HepG2 (cell line): Measurements from ENCODE around the gene WDCP. TPM values are rescaled to one million over a fixed set of nuclear protein-coding genes. Genes with fewer than 3 reads are reported as not detected.

Experiments used
- EEA1 ChIP-seq: sonication (generic); formaldehyde crosslinking; IDR thresholded peaks from 2 replicates; pipeline ENCODE4 v1.5.1; 2020; ENCODE audit warnings: mild to moderate bottlenecking, missing genetic modification reagents, borderline replicate concordance
- FLYWCH1 ChIP-seq: sonication (generic); formaldehyde crosslinking; IDR thresholded peaks from 2 replicates; pipeline ENCODE4 v1.8.1; 2023; ENCODE audit warnings: mild to moderate bottlenecking, missing genetic modification reagents
- FOXC1 ChIP-seq: sonication (generic); formaldehyde crosslinking; IDR thresholded peaks from 2 replicates; pipeline ENCODE4 v1.8.0; 2022; ENCODE audit warnings: mild to moderate bottlenecking, missing genetic modification reagents, borderline replicate concordance
- FOXM1 ChIP-seq: sonication (generic); formaldehyde crosslinking; IDR thresholded peaks from 2 replicates; pipeline ENCODE4 v1.5.0; 2020; ENCODE audit warnings: missing genetic modification reagents
- GATA4 ChIP-seq: sonication (generic); IDR thresholded peaks from 2 replicates; pipeline ENCODE4 v1.6.1; 2016; ENCODE audit warnings: antibody characterized with exemption, low read depth, borderline replicate concordance
- HMG20A ChIP-seq: IDR thresholded peaks from 2 replicates; pipeline ENCODE4 v1.6.1; 2016; ENCODE audit warnings: borderline replicate concordance
- KLF13 ChIP-seq: sonication (generic); formaldehyde crosslinking; IDR thresholded peaks from 2 replicates; pipeline ENCODE4 v1.4.0; 2020; ENCODE audit warnings: mild to moderate bottlenecking, missing genetic modification reagents
- KLF16 ChIP-seq, 2 experiments: sonication (generic) in 1 of 2; formaldehyde crosslinking in 1 of 2; IDR thresholded peaks; 2 replicates each; pipeline versions ENCODE4 v1.6.1 to v1.8.0; 2016 to 2023; ENCODE audit warnings: missing genetic modification reagents in 2 of 2, missing compliant biosample characterization in 1 of 2
- MTA1 ChIP-seq: sonication (generic); formaldehyde crosslinking; IDR thresholded peaks from 2 replicates; pipeline ENCODE4 v1.4.0; 2020; ENCODE audit warnings: missing genetic modification reagents, mild to moderate bottlenecking, borderline replicate concordance
- PAWR ChIP-seq: sonication (generic); formaldehyde crosslinking; IDR thresholded peaks from 2 replicates; pipeline ENCODE4 v1.4.0; 2020; ENCODE audit warnings: missing genetic modification reagents, mild to moderate bottlenecking, borderline replicate concordance
- REXO4 ChIP-seq: sonication (generic); formaldehyde crosslinking; IDR thresholded peaks from 2 replicates; pipeline ENCODE4 v1.8.0; 2022; ENCODE audit warnings: missing genetic modification reagents, mild to moderate bottlenecking, borderline replicate concordance
- SIX4 ChIP-seq: sonication (generic); formaldehyde crosslinking; IDR thresholded peaks from 2 replicates; pipeline ENCODE4 v1.4.0; 2020; ENCODE audit warnings: missing genetic modification reagents
- SMAD3 ChIP-seq: sonication (generic); formaldehyde crosslinking; IDR thresholded peaks from 2 replicates; pipeline ENCODE4 v1.4.0; 2020; ENCODE audit warnings: missing genetic modification reagents
- SP140L ChIP-seq: sonication (generic); formaldehyde crosslinking; IDR thresholded peaks from 2 replicates; pipeline ENCODE4 v1.4.0; 2020; ENCODE audit warnings: missing genetic modification reagents, borderline replicate concordance
- TCF12 ChIP-seq, 2 experiments: fragments of 450-650 bp in 1 of 2; sonication (generic) in 1 of 2; formaldehyde crosslinking in 1 of 2; IDR thresholded peaks; 2 replicates each; pipeline versions ENCODE4 v1.6.1 to v1.8.0; 2017 to 2022; ENCODE audit warnings: antibody characterized with exemption in 1 of 2, mild to moderate bottlenecking in 1 of 2, missing genetic modification reagents in 1 of 2, moderate library complexity in 1 of 2
- THYN1 ChIP-seq: sonication (generic); formaldehyde crosslinking; IDR thresholded peaks from 2 replicates; pipeline ENCODE4 v1.8.1; 2023; ENCODE audit warnings: low read depth, mild to moderate bottlenecking, moderate library complexity, missing genetic modification reagents, borderline replicate concordance
- TOPORS ChIP-seq: sonication (generic); formaldehyde crosslinking; IDR thresholded peaks from 2 replicates; pipeline ENCODE4 v1.8.0; 2023; ENCODE audit warnings: mild to moderate bottlenecking, missing genetic modification reagents
- U2AF2 ChIP-seq: fragments of 200-400 bp; formaldehyde crosslinking; IDR thresholded peaks from 2 replicates; pipeline ENCODE4 v1.6.1; 2017; ENCODE audit warnings: low read depth, mild to moderate bottlenecking, low read length
- ZNF235 ChIP-seq: sonication (generic); formaldehyde crosslinking; IDR thresholded peaks from 2 replicates; pipeline ENCODE4 v1.8.1; 2023; ENCODE audit warnings: mild to moderate bottlenecking, missing genetic modification reagents, borderline replicate concordance
- ZNF430 ChIP-seq: sonication (generic); formaldehyde crosslinking; IDR thresholded peaks from 2 replicates; pipeline ENCODE4 v1.9.0; 2021; ENCODE audit warnings: mild to moderate bottlenecking, missing genetic modification reagents
- ZNF501 ChIP-seq: sonication (generic); formaldehyde crosslinking; IDR thresholded peaks from 2 replicates; pipeline ENCODE4 v1.5.1; 2020; ENCODE audit warnings: mild to moderate bottlenecking, moderate library complexity, missing genetic modification reagents
- polyA plus RNA-seq, 8 experiments: library from polyadenylated mRNA; depleted of rRNA in 3 of 8; stranded (reverse) in 7 of 8; unstranded in 1 of 8; fragments of >200 nt; fragmentation: Illumina TruSeq in 4 of 8; extraction: Trizol in 4 of 8; gene quantifications; 2 replicates each; pipeline versions ENCODE4 v1.2.1 to v1.2.3, GENCODE V29; 2011 to 2016; ENCODE audit warnings: low read depth in 4 of 8, missing spikeins in 1 of 8, mixed read lengths in 1 of 8; ENCODE audit not compliant: insufficient read depth in 1 of 8
- total RNA-seq, 5 experiments: library from RNA; depleted of rRNA; stranded (reverse); fragments of >200 nt; fragmentation: Illumina TruSeq; extraction: Trizol; gene quantifications; 2 replicates each; pipeline ENCODE4 v1.2.3, GENCODE V29; 2016; ENCODE audit warnings: low read depth in 1 of 5
- TF ChIP-seq, protein P1 (sequence below): sonication (generic); formaldehyde crosslinking; IDR thresholded peaks from 2 replicates; pipeline ENCODE4 v1.4.0; 2020; ENCODE audit warnings: low read depth, mild to moderate bottlenecking, missing genetic modification reagents
- TF ChIP-seq, protein P2 (sequence below): sonication (generic); formaldehyde crosslinking; IDR thresholded peaks from 2 replicates; pipeline ENCODE4 v1.8.0; 2022; ENCODE audit warnings: missing genetic modification reagents, mild to moderate bottlenecking, moderate library complexity, borderline replicate concordance
- TF ChIP-seq, protein P3 (sequence below): IDR thresholded peaks from 2 replicates; pipeline ENCODE4 v1.6.1; 2016; ENCODE audit warnings: missing compliant biosample characterization, missing genetic modification reagents, borderline replicate concordance

WDCP gene
- total and polyA plus RNA-seq, 2 of the 13 experiments (the other 11 are each of a cell fraction or from before 2014, with no cell fraction given) = 17.4 to 22.6 TPM

DNA sequence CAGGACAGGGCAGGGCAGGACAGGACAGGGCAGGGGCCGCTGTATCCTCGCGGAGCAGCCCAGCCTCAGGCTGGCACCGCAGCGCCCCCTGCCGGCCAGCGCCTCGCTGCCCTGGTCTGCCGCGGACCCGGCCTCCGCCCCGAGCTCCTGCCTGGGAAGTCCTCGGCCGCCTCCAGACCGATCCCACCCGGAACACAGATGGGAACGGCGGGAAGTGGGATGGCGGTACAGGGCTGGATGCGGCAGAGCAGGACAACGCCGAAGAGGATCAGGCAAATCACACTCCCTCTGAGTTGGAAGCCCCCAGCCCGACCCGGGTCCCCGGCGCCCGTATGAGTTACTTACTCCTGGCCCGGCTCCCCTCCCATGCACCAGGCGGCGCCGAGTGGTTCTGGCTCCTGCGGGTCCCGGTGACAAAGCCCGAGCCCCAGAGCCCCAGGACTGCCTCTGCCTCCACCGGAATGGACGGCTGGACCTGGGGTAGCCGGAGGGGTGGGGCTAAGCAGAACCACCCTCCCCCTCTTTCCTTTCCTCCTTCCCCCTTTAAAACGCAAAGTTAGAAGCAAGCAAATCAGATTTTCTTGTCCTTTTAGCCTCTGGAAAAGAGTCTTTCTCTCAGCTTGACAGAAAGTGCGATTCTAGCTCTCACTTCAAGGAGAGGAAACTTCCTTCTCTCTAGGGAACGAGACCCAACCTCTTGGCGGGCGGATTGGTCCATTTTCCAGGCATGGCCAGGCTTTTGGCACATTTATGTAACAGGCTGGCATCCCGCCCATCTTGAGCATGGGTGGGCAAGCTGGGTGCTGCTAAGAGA lies 37.4 kb upstream of the WDCP start, which contains the start of gene TP53I3 (continued):
- TF ChIP-seq TCF12 (IDR thresholded peaks at IDR 0.05) = no peak
- no peak for TF ChIP-seq TCF12 (CRISPR knock-in tag; IDR thresholded peaks at IDR 0.05)
- TF ChIP-seq MTA1 (CRISPR knock-in tag) = no peak; the same call in 1 of the 2 replicates
- TF ChIP-seq SMAD3 = no peak
- no peak for TF ChIP-seq FOXM1 (CRISPR knock-in tag)
- TF ChIP-seq REXO4 = no peak
- peak; percentile 96 for TF ChIP-seq TOPORS (CRISPR knock-in tag)
- TF ChIP-seq, protein P1, sequence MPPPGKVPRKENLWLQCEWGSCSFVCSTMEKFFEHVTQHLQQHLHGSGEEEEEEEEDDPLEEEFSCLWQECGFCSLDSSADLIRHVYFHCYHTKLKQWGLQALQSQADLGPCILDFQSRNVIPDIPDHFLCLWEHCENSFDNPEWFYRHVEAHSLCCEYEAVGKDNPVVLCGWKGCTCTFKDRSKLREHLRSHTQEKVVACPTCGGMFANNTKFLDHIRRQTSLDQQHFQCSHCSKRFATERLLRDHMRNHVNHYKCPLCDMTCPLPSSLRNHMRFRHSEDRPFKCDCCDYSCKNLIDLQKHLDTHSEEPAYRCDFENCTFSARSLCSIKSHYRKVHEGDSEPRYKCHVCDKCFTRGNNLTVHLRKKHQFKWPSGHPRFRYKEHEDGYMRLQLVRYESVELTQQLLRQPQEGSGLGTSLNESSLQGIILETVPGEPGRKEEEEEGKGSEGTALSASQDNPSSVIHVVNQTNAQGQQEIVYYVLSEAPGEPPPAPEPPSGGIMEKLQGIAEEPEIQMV (CRISPR knock-in tag) = peak; percentile 98
- no peak for TF ChIP-seq HMG20A
- TF ChIP-seq KLF13 (CRISPR knock-in tag) = no peak; the same call in 1 of the 2 replicates
- peak; percentile 65; the same call in 1 of the 2 replicates for TF ChIP-seq EEA1 (CRISPR knock-in tag)
- no peak for TF ChIP-seq GATA4
- no peak for TF ChIP-seq FLYWCH1
- TF ChIP-seq ZNF501 (CRISPR knock-in tag) = peak; percentile 93
- TF ChIP-seq SIX4 = no peak
- no peak for TF ChIP-seq U2AF2
- TF ChIP-seq ZNF235 (CRISPR knock-in tag) = peak; percentile 83; the same call in 1 of the 2 replicates
- TF ChIP-seq ZNF430 (CRISPR knock-in tag) = peak; percentile 99
- peak; percentile 81; the same call in 1 of the 2 replicates for TF ChIP-seq THYN1 (CRISPR knock-in tag)
- TF ChIP-seq SP140L (CRISPR knock-in tag) = peak; percentile 69; the same call in 1 of the 2 replicates
- TF ChIP-seq, protein P2, sequence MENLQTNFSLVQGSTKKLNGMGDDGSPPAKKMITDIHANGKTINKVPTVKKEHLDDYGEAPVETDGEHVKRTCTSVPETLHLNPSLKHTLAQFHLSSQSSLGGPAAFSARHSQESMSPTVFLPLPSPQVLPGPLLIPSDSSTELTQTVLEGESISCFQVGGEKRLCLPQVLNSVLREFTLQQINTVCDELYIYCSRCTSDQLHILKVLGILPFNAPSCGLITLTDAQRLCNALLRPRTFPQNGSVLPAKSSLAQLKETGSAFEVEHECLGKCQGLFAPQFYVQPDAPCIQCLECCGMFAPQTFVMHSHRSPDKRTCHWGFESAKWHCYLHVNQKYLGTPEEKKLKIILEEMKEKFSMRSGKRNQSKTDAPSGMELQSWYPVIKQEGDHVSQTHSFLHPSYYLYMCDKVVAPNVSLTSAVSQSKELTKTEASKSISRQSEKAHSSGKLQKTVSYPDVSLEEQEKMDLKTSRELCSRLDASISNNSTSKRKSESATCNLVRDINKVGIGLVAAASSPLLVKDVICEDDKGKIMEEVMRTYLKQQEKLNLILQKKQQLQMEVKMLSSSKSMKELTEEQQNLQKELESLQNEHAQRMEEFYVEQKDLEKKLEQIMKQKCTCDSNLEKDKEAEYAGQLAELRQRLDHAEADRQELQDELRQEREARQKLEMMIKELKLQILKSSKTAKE (CRISPR knock-in tag) = peak; percentile 62; the same call in 1 of the 2 replicates
- peak; percentile 28; the same call in 1 of the 2 replicates for TF ChIP-seq FOXC1 (CRISPR knock-in tag)
- TF ChIP-seq KLF16 (CRISPR knock-in tag; IDR thresholded peaks at IDR 0.05) = peak in 1 of 2 experiments; percentile 84; a peak in 2 of 4 replicates
- TF ChIP-seq PAWR (CRISPR knock-in tag) = no peak
- TF ChIP-seq, protein P3, sequence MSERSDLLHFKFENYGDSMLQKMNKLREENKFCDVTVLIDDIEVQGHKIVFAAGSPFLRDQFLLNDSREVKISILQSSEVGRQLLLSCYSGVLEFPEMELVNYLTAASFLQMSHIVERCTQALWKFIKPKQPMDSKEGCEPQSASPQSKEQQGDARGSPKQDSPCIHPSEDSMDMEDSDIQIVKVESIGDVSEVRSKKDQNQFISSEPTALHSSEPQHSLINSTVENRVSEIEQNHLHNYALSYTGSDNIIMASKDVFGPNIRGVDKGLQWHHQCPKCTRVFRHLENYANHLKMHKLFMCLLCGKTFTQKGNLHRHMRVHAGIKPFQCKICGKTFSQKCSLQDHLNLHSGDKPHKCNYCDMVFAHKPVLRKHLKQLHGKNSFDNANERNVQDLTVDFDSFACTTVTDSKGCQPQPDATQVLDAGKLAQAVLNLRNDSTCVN (CRISPR knock-in tag) = no peak; the same call in 1 of the 2 replicates
